Measurements from ENCODE around the gene SPATA12. TPM values are rescaled to one million over a fixed set of nuclear protein-coding genes. Genes with fewer than 3 reads are reported as not detected.

SPATA12 gene
- total and polyA plus RNA-seq, 2 of the 8 experiments (the other 6 are each of a cell fraction or from before 2014, with no cell fraction given), result 0.19 to 0.97 TPM

DNA sequence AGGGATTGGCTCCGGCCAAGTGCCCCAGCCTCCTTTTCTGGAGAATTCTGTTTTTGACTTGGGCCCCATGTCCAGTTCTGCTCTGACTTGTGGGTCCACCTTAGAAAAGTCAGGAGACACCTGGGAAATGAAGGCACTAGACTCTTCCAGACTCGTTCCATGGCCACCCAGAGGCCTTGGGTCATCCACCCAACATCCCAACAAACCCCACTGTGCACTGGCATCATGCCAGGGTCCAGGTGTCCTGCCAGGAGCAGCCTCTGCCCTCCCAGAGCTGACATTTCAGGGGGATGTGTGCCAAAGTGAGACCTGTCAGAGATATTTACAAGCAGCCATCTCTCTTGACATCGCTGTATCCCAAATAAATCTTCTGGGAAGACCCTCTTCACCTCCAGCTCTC lies 13.2 kb downstream of the SPATA12 start (continued):
- no peak for TF ChIP-seq SIN3A (conservative IDR thresholded peaks at IDR 0.05 in 1 of 2, IDR thresholded peaks at IDR 0.05 in 1 of 2; ENCODE audit: low read depth in 1 of 2, low read length in 2 of 2)
